Colonic mucosa (tissue), 4 donors: ENCODE measurements around the gene MAL. TPM values are rescaled to one million over a fixed set of nuclear protein-coding genes. Genes with fewer than 3 reads are reported as not detected.

ENCODE experiments used
- DNase-seq: peaks from one replicate; pipeline ENCODE4 v3.0.0-alpha.2; 2020
- H3K27ac ChIP-seq: fragments of 200-600 bp; one replicate; pipeline ENCODE4 v1.8.0; 2021
- H3K27me3 ChIP-seq: fragments of 200-600 bp; one replicate; pipeline ENCODE4 v1.8.0; 2021
- H3K36me3 ChIP-seq: fragments of 200-600 bp; one replicate; pipeline ENCODE4 v1.8.0; 2021
- H3K4me1 ChIP-seq: fragments of 200-600 bp; one replicate; pipeline ENCODE4 v1.8.0; 2021; ENCODE audit warnings: mild to moderate bottlenecking
- H3K4me3 ChIP-seq: fragments of 200-600 bp; one replicate; pipeline ENCODE4 v1.8.0; 2021
- H3K9ac ChIP-seq, 2 donors: one replicate each; pipeline ENCODE4 v1.7.0; 2013; ENCODE audit warnings: control low read depth in 2 of 2, low read depth in 2 of 2, low read length in 2 of 2
- H3K9me3 ChIP-seq: fragments of 200-600 bp; one replicate; pipeline ENCODE4 v1.8.0; 2021
- intact Hi-C: fragments of 100-400 bp; cut with DNase I; formaldehyde crosslinking; loops from one replicate; pipeline ENCODE4 v1.14.1; 2022
- total RNA-seq, 2 donors: library from RNA; stranded (reverse); fragmentation: NEBNext Ultra II Directional in 1 of 2; extraction: Animal tissue kit (Norgen Biotek cat#: 25700) in 1 of 2; gene quantifications; one replicate each; pipeline ENCODE4 v1.2.1, GENCODE V29; 2021
- TF ChIP-seq, protein P1 (sequence below): fragments of 200-600 bp; IDR thresholded peaks from one replicate; pipeline ENCODE4 v1.8.0; 2022; ENCODE audit warnings: antibody characterized with exemption, mild to moderate bottlenecking
- donor health status: healthy.
- donor health status: DM: no; HTN: no; CAD: no.
- donor health status: DM: no; HTN: no; CAD: no.

Gene MAL
- total RNA-seq, 2 donors from 2014 or later = 0.54 to 3.5 TPM

GRCh38 chr2:95056044-95056443, 30.5 kb downstream of the MAL start:
- H3K27me3 ChIP-seq = no peaks in the 10 kb centered on the region
- no peaks in the 10 kb centered on the region for H3K36me3 ChIP-seq
- TF ChIP-seq, protein P1, sequence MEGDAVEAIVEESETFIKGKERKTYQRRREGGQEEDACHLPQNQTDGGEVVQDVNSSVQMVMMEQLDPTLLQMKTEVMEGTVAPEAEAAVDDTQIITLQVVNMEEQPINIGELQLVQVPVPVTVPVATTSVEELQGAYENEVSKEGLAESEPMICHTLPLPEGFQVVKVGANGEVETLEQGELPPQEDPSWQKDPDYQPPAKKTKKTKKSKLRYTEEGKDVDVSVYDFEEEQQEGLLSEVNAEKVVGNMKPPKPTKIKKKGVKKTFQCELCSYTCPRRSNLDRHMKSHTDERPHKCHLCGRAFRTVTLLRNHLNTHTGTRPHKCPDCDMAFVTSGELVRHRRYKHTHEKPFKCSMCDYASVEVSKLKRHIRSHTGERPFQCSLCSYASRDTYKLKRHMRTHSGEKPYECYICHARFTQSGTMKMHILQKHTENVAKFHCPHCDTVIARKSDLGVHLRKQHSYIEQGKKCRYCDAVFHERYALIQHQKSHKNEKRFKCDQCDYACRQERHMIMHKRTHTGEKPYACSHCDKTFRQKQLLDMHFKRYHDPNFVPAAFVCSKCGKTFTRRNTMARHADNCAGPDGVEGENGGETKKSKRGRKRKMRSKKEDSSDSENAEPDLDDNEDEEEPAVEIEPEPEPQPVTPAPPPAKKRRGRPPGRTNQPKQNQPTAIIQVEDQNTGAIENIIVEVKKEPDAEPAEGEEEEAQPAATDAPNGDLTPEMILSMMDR = no peak
- H3K27ac ChIP-seq = no peak overlapping the region
- no peaks in the 10 kb centered on the region for H3K4me1 ChIP-seq
- H3K4me3 ChIP-seq = no peak overlapping the region
- DNase-seq = no peak
- intact Hi-C loops = no loop called here
- H3K9me3 ChIP-seq = no peaks in the 10 kb centered on the region
- no peak overlapping the region for H3K9ac ChIP-seq

GRCh38 chr2:95056461-95057459, 31.3 kb downstream of the MAL start:
- no peaks in the 10 kb centered on the region for H3K9me3 ChIP-seq
- TF ChIP-seq, protein P1 = no peak

DNA sequence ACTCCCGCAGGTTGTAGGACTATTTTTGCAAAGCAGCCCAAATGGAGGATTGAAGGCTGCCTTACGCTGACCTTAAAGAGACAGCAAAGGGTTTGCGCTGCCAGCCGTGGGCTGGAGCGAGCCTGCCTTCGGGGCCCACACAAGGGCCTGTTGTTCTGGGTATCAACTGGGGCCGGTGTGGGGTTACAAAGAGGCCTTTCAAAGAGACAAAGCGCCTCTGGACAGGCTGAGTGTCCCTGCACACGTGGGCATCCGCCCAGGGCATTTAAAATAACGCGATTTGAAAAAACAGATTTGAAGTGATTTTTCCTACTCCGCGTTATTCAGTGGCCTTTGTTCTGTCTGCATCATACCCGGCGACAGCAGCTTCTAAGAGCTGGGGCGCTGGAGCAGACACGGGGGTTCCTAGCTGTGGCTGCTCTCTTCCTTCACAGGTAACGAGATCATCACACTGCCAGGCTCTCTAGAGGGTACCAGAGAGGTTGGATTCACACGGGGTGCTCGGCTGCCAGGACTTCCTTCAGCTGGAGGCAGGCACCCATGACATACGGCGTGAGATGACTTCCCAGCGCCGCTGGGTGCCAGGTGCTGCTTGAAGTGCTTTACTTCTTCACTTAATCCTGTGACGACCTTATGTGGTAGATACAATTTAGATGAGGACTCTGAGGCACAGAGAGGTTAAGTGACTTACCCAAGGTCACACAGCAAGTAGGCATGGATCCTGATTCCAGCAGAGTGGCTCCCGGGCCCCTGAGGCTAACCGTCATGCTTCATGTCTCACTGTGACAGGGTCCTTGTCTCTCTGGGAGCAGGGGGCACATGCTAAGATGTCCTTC, 32.2 kb downstream of the MAL start:
- no peaks in the 10 kb centered on the region for H3K9me3 ChIP-seq
- DNase-seq = no peak
- no peaks in the 10 kb centered on the region for H3K4me1 ChIP-seq
- TF ChIP-seq, protein P1 = no peak
- no peak overlapping the region for H3K4me3 ChIP-seq
- H3K9ac ChIP-seq = no peak overlapping the region
- intact Hi-C loops = no loop called here
- H3K36me3 ChIP-seq = no peaks in the 10 kb centered on the region
- H3K27ac ChIP-seq = no peak overlapping the region
- no peaks in the 10 kb centered on the region for H3K27me3 ChIP-seq

More at GRCh38 chr2:95056461-95057459, 31.3 kb downstream of the MAL start:
- H3K9ac ChIP-seq = no peak overlapping the region
- H3K36me3 ChIP-seq = no peaks in the 10 kb centered on the region
- intact Hi-C loops = no loop called here
- H3K4me1 ChIP-seq = no peaks in the 10 kb centered on the region
- DNase-seq = no peak
- no peaks in the 10 kb centered on the region for H3K27me3 ChIP-seq
- H3K27ac ChIP-seq = no peak overlapping the region
- H3K4me3 ChIP-seq = no peak overlapping the region

GRCh38 chr2:95058466-95058988, 33.0 kb downstream of the MAL start:
- Histone ChIP-seq H3K36me3 (no peaks in the 10 kb centered on the region), H3K27ac (no peak overlapping the region), H3K4me3 (no peak overlapping the region), H3K9me3 (no peaks in the 10 kb centered on the region), H3K4me1 (no peaks in the 10 kb centered on the region), H3K27me3 (no peaks in the 10 kb centered on the region), H3K9ac (no peak overlapping the region)
- TF ChIP-seq, protein P1 = no peak
- DNase-seq = no peak
- intact Hi-C loops = no loop called here

GRCh38 chr2:95058989-95059641, 33.6 kb downstream of the MAL start:
- no peak overlapping the region for H3K9ac ChIP-seq
- H3K27ac ChIP-seq = no peak overlapping the region
- H3K4me3 ChIP-seq = no peak overlapping the region
- intact Hi-C loops = no loop called here
- no peaks in the 10 kb centered on the region for H3K9me3 ChIP-seq
- H3K4me1 ChIP-seq = no peaks in the 10 kb centered on the region
- DNase-seq = no peak
- H3K27me3 ChIP-seq = no peaks in the 10 kb centered on the region
- no peaks in the 10 kb centered on the region for H3K36me3 ChIP-seq
- TF ChIP-seq, protein P1 = no peak
